SK-N-SH (cell line): Measurements from ENCODE around the gene CDC6.

Experiments used
- FOSL2 ChIP-seq: IDR thresholded peaks from 2 replicates; pipeline ENCODE4 v1.4.0; 2012; ENCODE audit warnings: low read depth, mild to moderate bottlenecking, moderate library complexity, borderline replicate concordance
- NRF1 ChIP-seq: IDR thresholded peaks from 2 replicates; pipeline ENCODE4 v1.6.1; 2012; ENCODE audit warnings: low read depth, mild to moderate bottlenecking, low read length
- POLR2AphosphoS5 ChIP-seq: IDR thresholded peaks from 2 replicates; pipeline ENCODE4 v1.6.1; 2012; ENCODE audit warnings: low read depth, low read length
- RAD21 ChIP-seq: IDR thresholded peaks from 2 replicates; pipeline ENCODE4 v1.6.1; 2012; ENCODE audit warnings: mild to moderate bottlenecking, low read length
- RCOR1 ChIP-seq: fragments of 150-350 bp; IDR thresholded peaks from 2 replicates; pipeline ENCODE4 v1.6.1; 2017; ENCODE audit warnings: antibody characterized with exemption, low read length
- RFX5 ChIP-seq: IDR thresholded peaks from 2 replicates; pipeline ENCODE4 v1.6.1; 2012; ENCODE audit warnings: mild to moderate bottlenecking, improper control_type of control experiment, low read length
- RXRA ChIP-seq: IDR thresholded peaks from 2 replicates; pipeline ENCODE4 v1.4.0; 2012; ENCODE audit warnings: low read depth, mild to moderate bottlenecking, borderline replicate concordance
- TAF1 ChIP-seq: IDR thresholded peaks from 2 replicates; pipeline ENCODE4 v1.6.1; 2012; ENCODE audit warnings: low read depth, mild to moderate bottlenecking, low read length, moderate library complexity, borderline replicate concordance
- TF ChIP-seq, protein P1 (sequence below): IDR thresholded peaks from 2 replicates; pipeline ENCODE4 v1.4.0; 2012; ENCODE audit warnings: low read depth
- TF ChIP-seq, protein P2 (sequence below): fragments of 200-600 bp; sonication (generic); IDR thresholded peaks from 2 replicates; pipeline ENCODE4 v1.6.1; 2017; ENCODE audit warnings: antibody characterized with exemption, mild to moderate bottlenecking, moderate library complexity
- TF ChIP-seq, protein P3 (sequence below): IDR thresholded peaks from 2 replicates; pipeline ENCODE4 v1.6.1; 2012; ENCODE audit warnings: mild to moderate bottlenecking, low read depth, low read length, moderate library complexity

DNA sequence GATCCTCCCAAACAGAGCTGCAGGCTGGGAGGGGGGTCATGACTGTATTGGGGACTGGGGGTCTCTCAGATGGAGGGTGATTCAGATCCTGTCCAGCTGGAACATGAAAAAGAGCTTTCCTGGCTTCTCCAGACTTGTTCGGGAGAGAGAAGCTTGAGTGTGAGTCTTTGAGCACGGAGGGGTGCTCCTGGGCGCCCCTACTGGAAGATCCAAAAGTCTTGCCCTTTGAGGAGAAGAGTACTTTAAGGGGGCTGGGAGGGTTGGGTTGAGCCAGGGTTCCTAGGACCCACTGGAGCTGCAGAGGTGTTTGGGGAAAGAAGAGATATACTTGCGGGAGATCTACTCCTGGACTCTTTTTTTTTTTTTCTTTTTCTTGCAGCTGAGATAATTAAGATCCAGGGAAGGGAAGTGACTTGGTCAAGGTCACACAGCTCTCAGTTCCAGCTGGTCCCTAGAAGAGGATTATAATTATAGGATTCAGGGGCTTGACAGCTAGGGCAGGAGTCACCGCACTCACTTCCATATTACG, 29.7 kb downstream of the CDC6 start:
- TF ChIP-seq, protein P1, sequence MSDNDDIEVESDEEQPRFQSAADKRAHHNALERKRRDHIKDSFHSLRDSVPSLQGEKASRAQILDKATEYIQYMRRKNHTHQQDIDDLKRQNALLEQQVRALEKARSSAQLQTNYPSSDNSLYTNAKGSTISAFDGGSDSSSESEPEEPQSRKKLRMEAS: 0 out of 2 replicates have a peak, but pooled peaks have one; percentile 30
- TF ChIP-seq POLR2AphosphoS5 (no peak), TAF1 (no peak), FOSL2 (no peak), NRF1 (no peak), RAD21 (peak; percentile 45), RCOR1 (no peak; the same call in 1 of the 2 replicates), RXRA (no peak), RFX5 (no peak)
- TF ChIP-seq, protein P2, sequence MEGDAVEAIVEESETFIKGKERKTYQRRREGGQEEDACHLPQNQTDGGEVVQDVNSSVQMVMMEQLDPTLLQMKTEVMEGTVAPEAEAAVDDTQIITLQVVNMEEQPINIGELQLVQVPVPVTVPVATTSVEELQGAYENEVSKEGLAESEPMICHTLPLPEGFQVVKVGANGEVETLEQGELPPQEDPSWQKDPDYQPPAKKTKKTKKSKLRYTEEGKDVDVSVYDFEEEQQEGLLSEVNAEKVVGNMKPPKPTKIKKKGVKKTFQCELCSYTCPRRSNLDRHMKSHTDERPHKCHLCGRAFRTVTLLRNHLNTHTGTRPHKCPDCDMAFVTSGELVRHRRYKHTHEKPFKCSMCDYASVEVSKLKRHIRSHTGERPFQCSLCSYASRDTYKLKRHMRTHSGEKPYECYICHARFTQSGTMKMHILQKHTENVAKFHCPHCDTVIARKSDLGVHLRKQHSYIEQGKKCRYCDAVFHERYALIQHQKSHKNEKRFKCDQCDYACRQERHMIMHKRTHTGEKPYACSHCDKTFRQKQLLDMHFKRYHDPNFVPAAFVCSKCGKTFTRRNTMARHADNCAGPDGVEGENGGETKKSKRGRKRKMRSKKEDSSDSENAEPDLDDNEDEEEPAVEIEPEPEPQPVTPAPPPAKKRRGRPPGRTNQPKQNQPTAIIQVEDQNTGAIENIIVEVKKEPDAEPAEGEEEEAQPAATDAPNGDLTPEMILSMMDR: peak; percentile 66
- TF ChIP-seq, protein P3, sequence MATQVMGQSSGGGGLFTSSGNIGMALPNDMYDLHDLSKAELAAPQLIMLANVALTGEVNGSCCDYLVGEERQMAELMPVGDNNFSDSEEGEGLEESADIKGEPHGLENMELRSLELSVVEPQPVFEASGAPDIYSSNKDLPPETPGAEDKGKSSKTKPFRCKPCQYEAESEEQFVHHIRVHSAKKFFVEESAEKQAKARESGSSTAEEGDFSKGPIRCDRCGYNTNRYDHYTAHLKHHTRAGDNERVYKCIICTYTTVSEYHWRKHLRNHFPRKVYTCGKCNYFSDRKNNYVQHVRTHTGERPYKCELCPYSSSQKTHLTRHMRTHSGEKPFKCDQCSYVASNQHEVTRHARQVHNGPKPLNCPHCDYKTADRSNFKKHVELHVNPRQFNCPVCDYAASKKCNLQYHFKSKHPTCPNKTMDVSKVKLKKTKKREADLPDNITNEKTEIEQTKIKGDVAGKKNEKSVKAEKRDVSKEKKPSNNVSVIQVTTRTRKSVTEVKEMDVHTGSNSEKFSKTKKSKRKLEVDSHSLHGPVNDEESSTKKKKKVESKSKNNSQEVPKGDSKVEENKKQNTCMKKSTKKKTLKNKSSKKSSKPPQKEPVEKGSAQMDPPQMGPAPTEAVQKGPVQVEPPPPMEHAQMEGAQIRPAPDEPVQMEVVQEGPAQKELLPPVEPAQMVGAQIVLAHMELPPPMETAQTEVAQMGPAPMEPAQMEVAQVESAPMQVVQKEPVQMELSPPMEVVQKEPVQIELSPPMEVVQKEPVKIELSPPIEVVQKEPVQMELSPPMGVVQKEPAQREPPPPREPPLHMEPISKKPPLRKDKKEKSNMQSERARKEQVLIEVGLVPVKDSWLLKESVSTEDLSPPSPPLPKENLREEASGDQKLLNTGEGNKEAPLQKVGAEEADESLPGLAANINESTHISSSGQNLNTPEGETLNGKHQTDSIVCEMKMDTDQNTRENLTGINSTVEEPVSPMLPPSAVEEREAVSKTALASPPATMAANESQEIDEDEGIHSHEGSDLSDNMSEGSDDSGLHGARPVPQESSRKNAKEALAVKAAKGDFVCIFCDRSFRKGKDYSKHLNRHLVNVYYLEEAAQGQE: no peak
